Pancreas (tissue), 10 donors: ENCODE measurements around the gene CYFIP1. TPM values are rescaled to one million over a fixed set of nuclear protein-coding genes. Genes with fewer than 3 reads are reported as not detected.

ENCODE experiments used
- ATAC-seq, 4 donors: fragments of 200-7000 bp; cut with Tn5 transposase; one replicate each; pipeline versions ENCODE4 v1.8.0 to v1.9.1; 2020; ENCODE audit warnings: mild to moderate bottlenecking in 4 of 4, moderate library complexity in 4 of 4
- DNase-seq, 6 donors: peaks; one replicate each; pipeline ENCODE4 v3.0.0-alpha.2; 2020
- FAIRE-seq: peaks from 2 replicates; lab custom pipeline; 2012; peaks lifted over from hg19 to GRCh38; lab: Jason Lieb, UNC
- H3K27ac ChIP-seq, 4 donors: fragments of 200-600 bp; sonication (generic); 1 replicate in 3 of 4; 2 replicates in 1 of 4; pipeline versions ENCODE4 v1.5.0 to v1.8.0; 2020
- H3K27me3 ChIP-seq, 4 donors: fragments of 200-600 bp; one replicate each; pipeline ENCODE4 v1.8.0; 2021
- H3K36me3 ChIP-seq, 3 donors: fragments of 200-600 bp; sonication (generic) in 1 of 3; one replicate each; pipeline versions ENCODE4 v1.5.0 to v1.8.0; 2020 to 2021
- H3K4me1 ChIP-seq, 3 donors: fragments of 200-600 bp; one replicate each; pipeline ENCODE4 v1.8.0; 2021
- H3K4me3 ChIP-seq, 4 donors: fragments of 200-600 bp; sonication (generic) in 2 of 4; one replicate each; pipeline versions ENCODE4 v1.5.0 to v1.8.0; 2020 to 2021
- H3K9me3 ChIP-seq, 4 donors: fragments of 200-600 bp; one replicate each; pipeline ENCODE4 v1.8.0; 2021
- WGBS, 2 donors: extraction: QIAGEN DNeasy Blood & Tissue Kit; methylation state at CpG; one replicate each; pipeline ENCODE4 v1.1.7; 2013; 5-methylcytosine and 5-hydroxymethylcytosine counted together
- intact Hi-C, 3 donors: fragments of 100-400 bp; cut with DNase I; formaldehyde crosslinking; loops; one replicate each; pipeline versions ENCODE4 v1.11.1 to v1.14.2; 2022
- polyA plus RNA-seq, 2 donors: library from polyadenylated mRNA; stranded (reverse); fragments of 200-250 nt; gene quantifications; one replicate each; pipeline ENCODE4 v1.2.3, GENCODE V29; 2013
- total RNA-seq, 6 donors: library from RNA; stranded (reverse); fragmentation: NEBNext Ultra II Directional in 4 of 6; extraction: Animal tissue kit (Norgen Biotek cat#: 25700) in 4 of 6; gene quantifications; one replicate each; pipeline versions ENCODE4 v1.2.1 to v1.2.4, GENCODE V29; 2021 to 2023
- TF ChIP-seq, protein P1 (sequence below), 4 donors: fragments of 200-600 bp; sonication (generic) in 3 of 4; IDR thresholded peaks; one replicate each; pipeline versions ENCODE4 v1.5.0 to v1.8.0; 2021; ENCODE audit warnings: antibody characterized with exemption in 4 of 4
- donor health status: healthy with polysubstance abuse.
- donor health status: DM: no; HTN: no; CAD: no; lungs with moderate emphysema.
- donor health status: DM: no; HTN: no; CAD: no.
- donor health status: control.
- donor health status: control.
- donor health status: Bipolar disorder and iron deficiency.
- donor health status: DM: yes; HTN: yes; CAD: no.
- donor health status: DM: no; HTN: no; CAD: no.
- donor health status: DM: no; HTN: no; CAD: no.
- donor health status: DM: yes; HTN: yes; CAD: no.

CYFIP1 gene
- total and polyA plus RNA-seq, 8 donors: 21.3 to 99.1 (median 59.2) TPM

DNA sequence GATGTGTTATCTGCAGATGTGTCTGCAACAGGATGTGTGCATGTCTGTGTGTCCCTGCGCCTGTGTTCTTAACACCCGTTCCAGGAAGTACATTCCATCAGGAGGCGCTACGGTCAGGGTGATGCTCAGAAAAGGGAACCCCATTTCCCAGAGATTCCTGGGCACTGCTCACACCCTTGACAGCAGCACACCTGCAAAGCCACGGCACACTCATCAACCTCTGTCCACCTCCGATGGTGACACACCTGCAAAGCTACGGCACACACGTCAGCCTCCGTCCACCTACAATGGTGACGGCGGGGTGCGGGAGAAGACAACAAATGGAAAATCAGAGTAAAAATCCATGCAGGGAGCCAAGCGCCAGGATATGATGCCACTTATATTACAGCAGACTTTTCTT, 86.3 kb downstream of the CYFIP1 start:
- ATAC-seq (no peak), DNase-seq (no peak), FAIRE-seq (no peak)
- intact Hi-C loops: no loop called here
- Histone ChIP-seq H3K27ac (no peak overlapping the region), H3K9me3 (no peaks in the 10 kb centered on the region), H3K27me3 (no peaks in the 10 kb centered on the region), H3K4me1 (no peaks in the 10 kb centered on the region), H3K4me3 (no peak overlapping the region), H3K36me3 (peaks cover 0 to 25% (median 0%) of the 10 kb centered on the region in 3 donors)
- 96 to 97% methylated on average over 13 of the region's 13 CpGs for WGBS, 2 donors
- TF ChIP-seq, protein P1, sequence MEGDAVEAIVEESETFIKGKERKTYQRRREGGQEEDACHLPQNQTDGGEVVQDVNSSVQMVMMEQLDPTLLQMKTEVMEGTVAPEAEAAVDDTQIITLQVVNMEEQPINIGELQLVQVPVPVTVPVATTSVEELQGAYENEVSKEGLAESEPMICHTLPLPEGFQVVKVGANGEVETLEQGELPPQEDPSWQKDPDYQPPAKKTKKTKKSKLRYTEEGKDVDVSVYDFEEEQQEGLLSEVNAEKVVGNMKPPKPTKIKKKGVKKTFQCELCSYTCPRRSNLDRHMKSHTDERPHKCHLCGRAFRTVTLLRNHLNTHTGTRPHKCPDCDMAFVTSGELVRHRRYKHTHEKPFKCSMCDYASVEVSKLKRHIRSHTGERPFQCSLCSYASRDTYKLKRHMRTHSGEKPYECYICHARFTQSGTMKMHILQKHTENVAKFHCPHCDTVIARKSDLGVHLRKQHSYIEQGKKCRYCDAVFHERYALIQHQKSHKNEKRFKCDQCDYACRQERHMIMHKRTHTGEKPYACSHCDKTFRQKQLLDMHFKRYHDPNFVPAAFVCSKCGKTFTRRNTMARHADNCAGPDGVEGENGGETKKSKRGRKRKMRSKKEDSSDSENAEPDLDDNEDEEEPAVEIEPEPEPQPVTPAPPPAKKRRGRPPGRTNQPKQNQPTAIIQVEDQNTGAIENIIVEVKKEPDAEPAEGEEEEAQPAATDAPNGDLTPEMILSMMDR (IDR thresholded peaks at IDR 0.05): no peak

DNA sequence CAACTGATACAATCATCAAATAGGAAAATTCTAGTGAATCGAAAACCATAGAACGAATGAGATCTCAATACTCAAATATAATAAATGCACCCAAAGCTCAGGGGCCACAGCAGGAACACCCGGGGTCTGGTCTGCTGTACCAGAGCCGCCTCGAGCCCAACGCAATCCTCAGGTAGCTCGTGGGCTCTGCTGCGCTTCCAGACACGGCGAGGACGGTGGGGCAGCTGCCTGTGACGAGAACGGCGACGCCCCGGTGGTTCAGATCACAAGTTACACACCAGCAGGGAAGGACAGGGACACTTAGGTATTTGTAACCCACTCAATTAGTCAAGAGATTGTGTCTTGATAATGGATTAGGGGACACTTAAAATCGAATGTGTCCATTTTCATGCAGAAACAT, 87.1 kb downstream of the CYFIP1 start:
- intact Hi-C loops: no loop called here
- no peak overlapping the region for H3K4me3 ChIP-seq
- H3K4me1 ChIP-seq: no peaks in the 10 kb centered on the region
- ATAC-seq (no peak), FAIRE-seq (no peak), DNase-seq (no peak)
- H3K27ac ChIP-seq: no peak overlapping the region
- peaks cover 0 to 28% (median 0%) of the 10 kb centered on the region in 3 donors for H3K36me3 ChIP-seq
- no peaks in the 10 kb centered on the region for H3K27me3 ChIP-seq
- TF ChIP-seq, protein P1 (IDR thresholded peaks at IDR 0.05): no peak
- WGBS, 2 donors: 91 to 94% methylated on average over 17 of the region's 17 CpGs
- H3K9me3 ChIP-seq: no peaks in the 10 kb centered on the region

DNA sequence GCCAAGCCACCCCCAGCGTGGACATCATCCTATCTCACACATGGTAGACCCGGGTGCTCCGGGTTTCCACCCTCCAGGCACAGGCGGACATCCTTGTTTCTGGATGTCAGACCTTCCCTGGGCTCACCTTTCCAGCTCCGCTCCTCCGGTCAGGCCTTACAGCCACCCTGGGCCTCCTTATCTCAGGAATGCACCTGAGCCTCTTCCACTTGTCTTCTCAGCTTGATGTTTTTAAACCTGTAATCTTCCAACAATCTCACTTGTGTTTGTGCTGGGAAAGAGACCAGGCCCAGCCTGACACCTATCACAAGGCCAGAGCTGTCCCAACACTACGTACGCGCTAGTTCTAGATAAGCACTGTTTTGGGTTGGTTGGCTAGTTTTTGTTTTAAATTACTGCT, 87.8 kb downstream of the CYFIP1 start:
- DNase-seq: no peak
- Histone ChIP-seq H3K4me1 (no peaks in the 10 kb centered on the region), H3K27me3 (no peaks in the 10 kb centered on the region), H3K9me3 (no peaks in the 10 kb centered on the region), H3K27ac (no peak overlapping the region), H3K4me3 (no peak overlapping the region), H3K36me3 (peaks cover 0 to 30% (median 0%) of the 10 kb centered on the region in 3 donors)
- TF ChIP-seq, protein P1 (IDR thresholded peaks at IDR 0.05): no peak
- intact Hi-C loops: no loop called here
- 72 to 76% methylated on average over 9 of the region's 9 CpGs for WGBS, 2 donors
- FAIRE-seq: no peak
- no peak for ATAC-seq

DNA sequence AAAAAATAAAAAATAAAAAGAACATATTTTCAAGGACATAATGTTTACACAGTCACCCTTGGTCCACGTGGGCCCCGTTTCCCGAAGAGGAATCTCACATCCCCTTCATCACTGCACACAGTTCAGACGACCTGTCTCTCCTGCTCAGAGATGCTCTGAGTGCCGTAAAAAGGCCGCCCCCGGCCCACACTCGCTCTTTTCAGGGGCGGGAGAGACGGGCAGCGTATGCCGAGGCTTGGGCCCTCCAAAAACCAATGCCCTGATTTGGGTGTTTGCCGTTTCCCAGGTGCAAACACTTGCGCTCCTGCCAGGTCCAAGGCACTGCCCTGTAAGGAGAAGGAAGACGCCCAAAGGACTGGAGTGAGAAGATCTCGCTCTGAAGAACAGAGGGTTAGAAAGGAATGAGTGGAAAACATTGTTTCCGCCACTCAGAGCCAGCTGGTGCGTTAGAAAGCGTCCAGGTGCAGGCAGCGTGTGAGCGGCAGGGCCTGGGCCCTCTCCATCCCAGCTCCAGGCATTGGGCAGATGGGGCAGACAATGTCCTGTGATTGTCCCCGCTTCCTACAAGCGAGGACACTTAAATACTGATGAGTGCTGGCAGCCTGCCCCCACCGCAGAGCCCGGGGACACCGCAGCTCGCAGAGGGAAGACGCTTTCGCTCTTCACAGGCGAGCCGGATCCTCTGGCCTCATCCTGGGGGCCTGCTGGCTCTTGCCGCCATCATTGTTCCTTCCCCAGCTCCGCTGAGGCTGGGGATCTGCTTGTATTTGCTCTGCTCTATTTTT, 88.5 kb downstream of the CYFIP1 start:
- DNase-seq (no peak), FAIRE-seq (no peak), ATAC-seq (no peak)
- intact Hi-C loops: no loop called here
- Histone ChIP-seq H3K36me3 (peaks cover 0 to 29% (median 0%) of the 10 kb centered on the region in 3 donors), H3K27me3 (no peaks in the 10 kb centered on the region), H3K4me3 (no peak overlapping the region), H3K9me3 (no peaks in the 10 kb centered on the region), H3K4me1 (no peaks in the 10 kb centered on the region), H3K27ac (no peak overlapping the region)
- TF ChIP-seq, protein P1 (IDR thresholded peaks at IDR 0.05): no peak
- 89 to 90% methylated on average over 33 of the region's 33 CpGs for WGBS, 2 donors

DNA sequence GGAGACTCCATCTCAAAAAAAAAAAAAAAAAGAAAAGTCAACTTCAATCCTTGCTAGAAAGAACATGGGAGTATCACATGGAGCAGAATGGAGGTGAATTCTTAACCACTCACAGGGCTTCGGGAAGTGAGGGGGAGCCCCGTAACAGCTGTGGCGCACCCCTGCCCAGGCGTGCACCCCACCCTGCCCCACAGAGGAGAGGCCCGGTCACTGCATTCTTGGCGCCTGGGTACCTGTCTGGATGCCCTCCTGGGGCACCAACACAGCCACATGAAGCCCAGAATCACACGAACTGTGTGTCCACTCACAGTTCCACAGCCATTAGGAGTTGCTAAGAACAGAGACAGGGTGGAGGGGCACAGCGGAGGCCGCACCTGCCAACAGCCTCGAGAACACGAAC, 89.9 kb downstream of the CYFIP1 start:
- H3K27ac ChIP-seq: no peak overlapping the region
- intact Hi-C loops: no loop called here
- WGBS, 2 donors: 92 to 96% methylated on average over 11 of the region's 11 CpGs
- no peak overlapping the region for H3K4me3 ChIP-seq
- TF ChIP-seq, protein P1 (IDR thresholded peaks at IDR 0.05): no peak
- H3K4me1 ChIP-seq: no peaks in the 10 kb centered on the region
- H3K36me3 ChIP-seq: peaks cover 0 to 29% (median 0%) of the 10 kb centered on the region in 3 donors
- ATAC-seq (no peak), DNase-seq (no peak), FAIRE-seq (no peak)
- no peaks in the 10 kb centered on the region for H3K9me3 ChIP-seq
- no peaks in the 10 kb centered on the region for H3K27me3 ChIP-seq
